GM21825 (cell line): Measurements from ENCODE around the gene SLC35B4.
"Not testable (repeated sequence)": the region's sequence is repeated elsewhere in the genome, so short reads cannot be mapped to it uniquely, and the experiment has no call there.

Source experiments
- ATAC-seq: cut with Tn5 transposase; IDR thresholded peaks from one replicate; pipeline ENCODE4 v1.9.1; 2021; ENCODE audit warnings: mild to moderate bottlenecking, moderate library complexity; ENCODE audit not compliant: unreplicated experiment

Gene SLC35B4

GRCh38 chr7:134295982-134296381 is 20.7 kb downstream of the SLC35B4 start:
- not testable (repeated sequence) for ATAC-seq

GRCh38 chr7:134293002-134293740 is 23.6 kb downstream of the SLC35B4 start:
- ATAC-seq, result peak; percentile 100

- no peak for ATAC-seq
Measured at GRCh38 chr7:134290286-134290685, 26.4 kb downstream of the SLC35B4 start.

GRCh38 chr7:134289841-134290240 is 26.9 kb downstream of the SLC35B4 start:
- ATAC-seq, result no peak

- ATAC-seq, result no peak
Measured at GRCh38 chr7:134289423-134289822, 27.3 kb downstream of the SLC35B4 start.

- ATAC-seq, result no peak
Measured at GRCh38 chr7:134287916-134288659, 28.6 kb downstream of the SLC35B4 start.

- ATAC-seq, result no peak
Measured at GRCh38 chr7:134284952-134285351, 31.8 kb downstream of the SLC35B4 start.

GRCh38 chr7:134284011-134284410 is 32.7 kb downstream of the SLC35B4 start:
- ATAC-seq, result no peak

- no peak for ATAC-seq
Measured at GRCh38 chr7:134280508-134280907, 36.2 kb downstream of the SLC35B4 start.

- ATAC-seq, result no peak
Measured at GRCh38 chr7:134279898-134280297, 36.8 kb downstream of the SLC35B4 start.

GRCh38 chr7:134279336-134279735 is 37.4 kb downstream of the SLC35B4 start:
- no peak for ATAC-seq

GRCh38 chr7:134278502-134279153 is 38.1 kb downstream of the SLC35B4 start:
- ATAC-seq, result no peak

- ATAC-seq, result no peak
Measured at GRCh38 chr7:134276951-134277350, 39.8 kb downstream of the SLC35B4 start.

- ATAC-seq, result no peak
Measured at GRCh38 chr7:134262322-134262721, 54.4 kb downstream of the SLC35B4 start.

GRCh38 chr7:134255814-134256213 is 60.9 kb downstream of the SLC35B4 start:
- ATAC-seq, result no peak

- no peak for ATAC-seq
Measured at GRCh38 chr7:134254311-134254710, 62.4 kb downstream of the SLC35B4 start.

- no peak for ATAC-seq
Measured at GRCh38 chr7:134248196-134248595, 68.5 kb downstream of the SLC35B4 start.

- no peak for ATAC-seq
Measured at GRCh38 chr7:134246761-134247160, 70.0 kb downstream of the SLC35B4 start.

- no peak for ATAC-seq
Measured at GRCh38 chr7:134246347-134246746, 70.4 kb downstream of the SLC35B4 start.

- ATAC-seq, result peak; percentile 58
Measured at GRCh38 chr7:134245253-134245652, 71.5 kb downstream of the SLC35B4 start.
